ENCODE results near the gene TRPM4. TPM values are rescaled to one million over a fixed set of nuclear protein-coding genes. Genes with fewer than 3 reads are reported as not detected.

Gene TRPM4
- total RNA-seq, 4 donors from 2014 or later = 228 to 419 (median 258) TPM

- Histone ChIP-seq H3K4me1 (peaks cover 2 to 26% (median 15%) of the 10 kb centered on the region in 4 donors), H3K4me3 (peak within 1 kb of the TSS; percentile 77 to 94 (median 89)), H3K9me3 (no peaks in the 10 kb centered on the region), H3K36me3 (peaks cover 0 to 3% (median 0%) of the 10 kb centered on the region in 3 donors), H3K27me3 (no peaks in the 10 kb centered on the region), H3K27ac (peak within 1 kb of the TSS; percentile 63 to 87 (median 77))
- TF ChIP-seq POLR2A (IDR thresholded peaks at IDR 0.05) = no peak
- peak; percentile 28 to 81 (median 70) for TF ChIP-seq CTCF (IDR thresholded peaks at IDR 0.05)
- DNase-seq = peak; percentile 55 to 84 (median 81)
These were observed 43.6 kb upstream of the TRPM4 start, which contains the start of gene LIN7B for GRCh38 chr19:49113762-49114629. Gene LIN7B, plus strand, starts transcription at chr19:49114370. Its CDS starts 35 bp downstream, at chr19:49114405.

- peak overlapping the region; percentile 77 to 94 (median 89) for H3K4me3 ChIP-seq
- H3K27ac ChIP-seq = peak overlapping the region; percentile 63 to 87 (median 77)
- peak in 1 of 2 donors; percentile 19 for TF ChIP-seq POLR2A (IDR thresholded peaks at IDR 0.05)
- TF ChIP-seq CTCF (IDR thresholded peaks at IDR 0.05) = no peak
- peaks cover 2 to 32% (median 18%) of the 10 kb centered on the region in 4 donors for H3K4me1 ChIP-seq
- no peaks in the 10 kb centered on the region for H3K27me3 ChIP-seq
- peak; percentile 57 to 81 (median 76) for DNase-seq
- H3K9me3 ChIP-seq = no peaks in the 10 kb centered on the region
- no peaks in the 10 kb centered on the region for H3K36me3 ChIP-seq
These were observed 42.8 kb upstream of the TRPM4 start for GRCh38 chr19:49114630-49115363.

DNA sequence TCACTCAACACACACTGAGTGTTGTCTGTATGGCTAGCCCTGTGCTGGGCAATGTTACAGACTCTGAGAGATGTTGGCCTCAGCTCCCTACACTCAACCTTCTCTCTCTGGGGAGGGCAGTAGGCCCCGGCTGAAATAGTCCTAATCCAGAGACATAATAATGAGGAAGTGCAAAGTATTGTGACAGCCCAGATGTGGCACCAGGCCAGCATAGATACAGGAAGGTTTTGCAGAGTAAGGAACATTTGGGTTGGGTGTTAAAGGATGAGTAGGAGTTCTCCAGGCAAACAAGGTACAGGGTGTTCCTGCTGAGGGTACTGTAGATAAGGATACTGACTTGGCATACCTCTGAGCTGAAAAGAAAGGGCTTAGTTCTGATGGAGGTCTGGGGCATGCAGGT, 41.0 kb upstream of the TRPM4 start:
- Histone ChIP-seq H3K27ac (no peak overlapping the region), H3K9me3 (no peaks in the 10 kb centered on the region), H3K27me3 (no peaks in the 10 kb centered on the region), H3K4me1 (peaks cover 2 to 39% (median 21%) of the 10 kb centered on the region in 4 donors), H3K36me3 (no peaks in the 10 kb centered on the region), H3K4me3 (no peak overlapping the region)
- TF ChIP-seq CTCF (IDR thresholded peaks at IDR 0.05) (no peak), POLR2A (IDR thresholded peaks at IDR 0.05) (no peak)
- peak in 1 of 3 donors; percentile 62 for DNase-seq

DNA sequence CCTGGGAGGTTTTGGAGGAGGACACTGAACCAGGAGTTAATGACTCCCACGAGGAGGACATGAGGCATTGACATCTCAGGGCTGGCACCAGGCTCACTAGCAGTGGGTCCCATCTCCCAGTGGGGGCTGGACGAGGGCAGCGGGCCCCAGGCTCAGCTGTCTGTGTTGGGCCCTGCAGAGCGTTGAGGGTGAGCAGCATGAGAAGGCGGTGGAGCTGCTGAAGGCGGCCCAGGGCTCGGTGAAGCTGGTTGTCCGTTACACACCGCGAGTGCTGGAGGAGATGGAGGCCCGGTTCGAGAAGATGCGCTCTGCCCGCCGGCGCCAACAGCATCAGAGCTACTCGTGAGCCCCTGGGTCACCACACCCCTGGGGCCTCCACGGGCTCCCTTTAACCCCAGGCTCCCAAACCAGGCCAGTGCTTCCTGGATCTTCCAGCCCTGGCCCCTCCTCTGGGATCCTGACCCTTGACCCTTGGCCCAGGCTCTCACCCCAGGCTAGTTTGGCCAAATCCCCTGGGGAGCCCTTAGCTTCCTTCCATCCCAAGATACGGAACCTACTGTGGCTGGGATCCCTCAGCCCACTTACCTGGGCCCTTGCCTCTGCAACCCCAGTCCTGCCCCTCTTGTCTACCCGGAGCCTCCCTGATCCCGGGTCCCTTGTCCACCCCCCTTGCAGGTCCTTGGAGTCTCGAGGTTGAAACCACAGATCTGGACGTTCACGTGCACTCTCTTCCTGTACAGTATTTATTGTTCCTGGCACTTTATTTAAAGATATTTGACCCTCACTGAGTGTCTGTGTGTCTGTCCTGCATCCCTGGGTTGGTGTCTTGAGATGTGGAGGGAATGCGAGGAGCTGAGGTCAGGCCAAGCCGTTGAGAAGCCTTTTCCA, 39.7 kb upstream of the TRPM4 start:
- TF ChIP-seq POLR2A (IDR thresholded peaks at IDR 0.05) = no peak
- no peak for TF ChIP-seq CTCF (IDR thresholded peaks at IDR 0.05)
- Histone ChIP-seq H3K27ac (peak overlapping the region; percentile 95 to 100 (median 96)), H3K36me3 (no peaks in the 10 kb centered on the region), H3K9me3 (no peaks in the 10 kb centered on the region), H3K4me3 (peak overlapping the region; percentile 56 to 84 (median 64)), H3K27me3 (no peaks in the 10 kb centered on the region), H3K4me1 (peaks cover 2 to 39% (median 21%) of the 10 kb centered on the region in 4 donors)
- peak in 1 of 3 donors; percentile 54 for DNase-seq

Data from Peyer's patch (tissue), 4 donors.